Forelimb muscle (tissue), 1 donor: ENCODE measurements around the gene ING2. TPM values are rescaled to one million over a fixed set of nuclear protein-coding genes. Genes with fewer than 3 reads are reported as not detected.
"Not testable (repeated sequence)": the region's sequence is repeated elsewhere in the genome, so short reads cannot be mapped to it uniquely, and the experiment has no call there.

Experiments
- DNase-seq: peaks from one replicate; pipeline ENCODE4 v3.0.0-alpha.2; 2013; ENCODE audit warnings: low read depth
- polyA plus RNA-seq: library from polyadenylated mRNA; unstranded; fragments of 120-200 nt; gene quantifications from one replicate; pipeline ENCODE4 v1.2.1, GENCODE V29; 2013; ENCODE audit not compliant: insufficient read length

Gene ING2
- polyA plus RNA-seq, 1 donor: 14.2 TPM

- no peak for DNase-seq
Observed at GRCh38 chr4:183546376-183546775, 41.5 kb downstream of the ING2 start.

GRCh38 chr4:183548306-183548705 is 43.4 kb downstream of the ING2 start:
- DNase-seq: no peak

- no peak for DNase-seq
Observed at GRCh38 chr4:183550345-183551093, 45.7 kb downstream of the ING2 start.

DNA sequence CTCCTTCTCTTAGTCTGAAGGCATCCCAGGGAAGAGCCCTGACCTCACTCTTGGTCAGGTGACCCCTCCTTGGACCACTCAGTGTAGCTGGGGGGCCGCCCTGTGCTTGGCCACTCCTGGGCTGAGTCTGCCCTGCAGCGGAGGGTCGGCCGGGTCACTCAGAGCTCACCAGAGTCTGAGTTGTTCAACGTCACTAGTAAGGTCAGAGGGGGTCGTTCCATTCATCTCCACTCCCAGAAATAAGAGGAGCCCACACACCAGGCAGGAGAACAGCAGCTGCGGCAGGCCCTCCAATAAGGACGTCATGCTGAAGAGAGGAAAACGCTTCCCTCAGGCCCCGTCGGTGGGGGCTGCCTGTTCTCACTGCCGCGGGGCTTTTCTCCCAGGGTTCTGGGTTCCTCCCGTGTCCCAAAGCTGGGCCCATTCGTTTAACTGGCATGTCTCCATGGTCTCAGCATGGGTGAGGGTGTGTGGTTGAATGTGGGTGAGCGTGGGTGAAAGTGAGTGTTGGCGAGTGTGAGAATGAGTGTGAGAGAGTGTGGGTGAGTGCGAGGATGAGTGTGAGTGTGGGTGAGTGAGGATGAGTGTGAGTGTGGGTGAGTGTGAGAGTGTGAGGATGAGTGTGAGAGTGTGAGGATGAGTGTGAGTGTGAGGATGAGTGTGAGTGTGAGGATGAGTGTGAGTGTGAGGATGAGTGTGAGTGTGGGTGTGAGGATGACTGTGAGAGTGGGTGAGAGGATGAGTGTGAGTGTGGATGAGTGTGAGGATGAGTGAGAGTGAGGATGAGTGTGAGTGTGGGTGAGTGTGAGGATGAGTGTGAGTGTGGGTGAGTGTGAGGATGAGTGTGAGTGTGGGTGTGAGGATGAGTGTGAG is 47.7 kb downstream of the ING2 start:
- DNase-seq: no peak

DNA sequence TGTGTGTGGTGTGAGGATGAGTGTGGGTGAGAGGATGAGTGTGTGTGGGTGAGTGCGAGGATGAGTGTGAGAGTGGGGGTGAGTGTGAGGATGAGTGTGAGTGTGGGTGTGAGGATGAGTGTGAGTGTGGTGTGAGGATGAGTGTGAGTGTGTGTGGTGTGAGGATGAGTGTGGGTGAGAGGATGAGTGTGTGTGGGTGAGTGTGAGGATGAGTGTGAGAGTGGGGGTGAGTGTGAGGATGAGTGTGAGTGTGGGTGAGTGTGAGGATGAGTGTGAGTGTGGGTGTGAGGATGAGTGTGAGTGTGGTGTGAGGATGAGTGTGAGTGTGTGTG is 48.3 kb downstream of the ING2 start:
- DNase-seq: not testable (repeated sequence)

DNA sequence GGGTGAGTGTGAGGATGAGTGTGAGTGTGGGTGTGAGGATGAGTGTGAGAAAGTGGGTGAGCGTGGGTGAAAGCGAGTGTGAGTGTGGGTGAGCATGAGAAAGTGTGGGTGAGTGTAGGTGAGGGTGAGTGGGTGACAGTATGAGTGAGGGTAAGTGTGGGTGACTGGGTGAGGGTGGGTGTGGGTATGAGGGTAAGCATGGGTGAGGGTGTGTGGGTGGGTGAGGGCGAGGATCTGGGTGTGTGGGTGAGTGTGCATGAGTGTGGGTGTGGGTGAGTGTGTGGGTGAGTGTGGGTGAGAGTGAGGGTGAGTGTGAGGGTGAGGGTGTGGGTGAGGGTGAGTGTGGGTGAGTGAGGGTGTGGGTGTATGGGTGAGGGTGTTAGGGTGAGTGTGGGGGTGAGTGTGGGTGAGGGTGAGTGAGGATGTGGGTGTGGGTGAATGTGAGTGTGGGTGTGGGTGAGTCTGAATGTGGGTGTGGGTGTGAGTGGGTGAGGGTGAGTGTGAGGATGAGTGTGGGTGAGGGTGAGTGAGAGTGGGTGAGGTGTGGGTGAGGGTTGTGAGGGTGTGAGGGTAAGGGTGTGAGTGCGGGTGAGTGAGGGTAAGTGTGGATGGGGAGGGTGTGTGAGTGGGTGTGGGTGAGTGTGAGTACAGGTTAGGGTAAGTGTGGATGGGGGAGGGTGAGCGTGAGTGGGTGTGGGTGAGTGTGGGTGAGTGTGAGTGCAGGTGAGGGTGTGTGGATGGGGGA is 48.9 kb downstream of the ING2 start:
- DNase-seq: no peak

- no peak for DNase-seq
Observed at GRCh38 chr4:183554346-183554686, 49.5 kb downstream of the ING2 start.

- DNase-seq: no peak
Observed at GRCh38 chr4:183554878-183555585, 50.2 kb downstream of the ING2 start.

DNA sequence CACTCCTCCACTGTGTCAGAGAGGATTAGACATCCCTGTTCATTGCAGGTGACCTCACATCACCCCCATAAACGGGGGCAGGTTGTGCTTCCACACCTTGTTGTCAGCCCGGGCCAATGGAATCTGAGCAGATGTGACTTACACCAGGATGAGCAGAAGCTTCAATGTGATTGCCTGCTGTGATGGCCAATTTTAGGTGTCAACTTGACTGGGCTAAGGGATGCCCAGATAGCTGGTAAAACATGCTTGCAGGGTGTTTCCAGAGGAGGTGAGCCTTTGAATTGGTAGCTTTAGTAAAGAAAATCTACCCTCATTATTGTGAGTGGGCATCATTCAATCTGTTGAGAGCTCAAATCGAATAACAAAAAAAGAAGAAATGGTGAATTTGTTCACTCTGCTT is 52.1 kb downstream of the ING2 start:
- DNase-seq: no peak

DNA sequence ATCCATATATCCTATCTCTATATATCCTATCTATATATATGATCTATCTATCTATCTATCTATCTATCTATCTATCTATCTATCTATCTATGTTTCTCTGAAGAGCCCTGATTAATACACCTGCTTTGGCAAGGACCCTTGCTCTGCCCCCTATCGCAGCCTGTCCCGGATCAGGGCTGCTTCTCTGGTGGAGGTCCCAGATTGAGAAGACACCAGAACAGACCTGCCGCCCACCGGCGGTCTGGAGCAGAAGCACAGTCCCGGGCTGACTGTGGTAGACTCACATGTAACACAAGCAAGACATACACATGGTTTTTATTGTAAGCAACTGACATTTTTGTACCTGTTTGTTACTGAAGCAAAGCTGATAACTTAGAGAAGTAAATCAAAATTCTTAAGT is 52.8 kb downstream of the ING2 start:
- no peak for DNase-seq

- DNase-seq: no peak
Observed at GRCh38 chr4:183558873-183559272, 54.0 kb downstream of the ING2 start.

DNA sequence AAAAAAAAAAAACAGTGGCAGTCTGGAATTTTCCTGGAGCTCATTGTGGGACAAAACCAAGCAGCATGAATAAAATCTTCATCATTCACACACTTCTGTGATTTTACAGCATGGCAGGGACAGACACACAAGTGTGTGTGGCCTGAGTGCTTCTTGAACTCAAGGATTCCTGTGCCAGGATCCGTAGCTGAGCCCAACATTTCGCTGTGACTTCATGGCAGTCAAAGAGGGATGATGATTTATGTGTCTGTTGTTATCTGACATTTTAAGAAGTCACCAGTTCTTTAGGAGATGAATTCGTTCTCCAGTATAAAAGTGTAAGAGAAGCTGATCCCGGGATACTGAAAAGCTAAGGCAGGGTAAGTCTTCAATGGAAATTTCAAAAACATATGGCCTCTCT is 57.0 kb downstream of the ING2 start:
- DNase-seq: no peak

Other genes starting within 250 kb of the ING2 start
- gene CLDN22, start 184.8 kb upstream of the ING2 start, polyA plus RNA-seq: not detected
- not detected for gene CLDN24, start 182.6 kb upstream of the ING2 start, polyA plus RNA-seq
- 13.8 TPM for gene CDKN2AIP, start 60.4 kb upstream of the ING2 start, polyA plus RNA-seq
- gene RWDD4, start 154.1 kb downstream of the ING2 start, polyA plus RNA-seq: 28.7 TPM
- 27.8 TPM for gene TRAPPC11, start 154.2 kb downstream of the ING2 start, polyA plus RNA-seq